ENCODE results near the gene IARS2. TPM values are rescaled to one million over a fixed set of nuclear protein-coding genes. Genes with fewer than 3 reads are reported as not detected.

Gene IARS2
- polyA plus RNA-seq, 4 donors = 12.3 to 85.7 (median 40.8) TPM

DNA sequence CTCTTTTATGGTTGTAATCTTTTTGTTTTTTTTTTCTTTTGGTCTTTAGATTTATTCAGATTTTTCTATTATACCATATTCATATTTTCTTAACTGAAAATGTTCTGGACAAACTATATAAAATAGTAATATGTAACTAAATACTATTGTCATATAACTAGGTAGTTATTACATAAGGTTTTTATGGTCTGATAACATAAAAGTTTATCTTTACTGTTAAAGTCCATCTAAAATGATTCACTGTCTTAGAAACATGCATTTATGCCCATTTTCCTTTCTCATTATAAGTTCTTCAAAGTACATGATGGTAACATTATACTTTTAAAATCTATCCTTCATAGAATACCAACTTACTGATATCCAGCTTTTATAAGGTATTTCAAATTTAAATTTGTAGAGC is 29.1 kb downstream of the IARS2 start:
- Histone ChIP-seq H3K27me3 (ENCODE audit: control insufficient read depth in 3 of 3, insufficient read depth in 3 of 3, low read length in 3 of 3) (no peaks in the 10 kb centered on the region), H3K4me3 (ENCODE audit: low read depth in 1 of 3, low read length in 3 of 3) (no peak overlapping the region), H3K27ac (ENCODE audit: low read depth in 1 of 3, low read length in 2 of 3) (peak overlapping the region in 1 of 3 donors; percentile 99), H3K9me3 (ENCODE audit: control insufficient read depth in 2 of 2, insufficient read depth in 1 of 2, low read depth in 1 of 2, low read length in 1 of 2) (no peaks in the 10 kb centered on the region), H3K36me3 (ENCODE audit: control insufficient read depth in 3 of 3, insufficient read depth in 2 of 3, low read depth in 1 of 3, low read length in 3 of 3) (peaks cover 0 to 12% (median 3%) of the 10 kb centered on the region in 3 donors), H3K4me1 (ENCODE audit: control insufficient read depth in 3 of 3, insufficient read depth in 2 of 3, low read depth in 1 of 3, low read length in 2 of 3) (peaks cover 0 to 29% (median 0%) of the 10 kb centered on the region in 3 donors)
- peak; percentile 45 to 62 for DNase-seq
- FAIRE-seq = peak; percentile 97

- Histone ChIP-seq H3K27ac (ENCODE audit: low read depth in 1 of 3, low read length in 2 of 3) (peak overlapping the region; percentile 41 to 99 (median 44)), H3K9me3 (ENCODE audit: control insufficient read depth in 2 of 2, insufficient read depth in 1 of 2, low read depth in 1 of 2, low read length in 1 of 2) (no peaks in the 10 kb centered on the region), H3K36me3 (ENCODE audit: control insufficient read depth in 3 of 3, insufficient read depth in 2 of 3, low read depth in 1 of 3, low read length in 3 of 3) (peaks cover 0 to 14% (median 5%) of the 10 kb centered on the region in 3 donors), H3K4me3 (ENCODE audit: low read depth in 1 of 3, low read length in 3 of 3) (no peak overlapping the region), H3K4me1 (ENCODE audit: control insufficient read depth in 3 of 3, insufficient read depth in 2 of 3, low read depth in 1 of 3, low read length in 2 of 3) (peaks cover 0 to 29% (median 0%) of the 10 kb centered on the region in 3 donors), H3K27me3 (ENCODE audit: control insufficient read depth in 3 of 3, insufficient read depth in 3 of 3, low read length in 3 of 3) (no peaks in the 10 kb centered on the region)
- no peak for FAIRE-seq
- DNase-seq = peak in 1 of 2 donors; percentile 43
Measured at GRCh38 chr1:220123889-220124288, 30.0 kb downstream of the IARS2 start.

- DNase-seq = peak; percentile 28 to 53
- WGBS, 3 donors = 13 to 25% (median 19%) methylated on average over 1 of the region's 1 CpG
- FAIRE-seq = no peak
- Histone ChIP-seq H3K4me3 (ENCODE audit: low read depth in 1 of 3, low read length in 3 of 3) (no peak overlapping the region), H3K4me1 (ENCODE audit: control insufficient read depth in 3 of 3, insufficient read depth in 2 of 3, low read depth in 1 of 3, low read length in 2 of 3) (peaks cover 0 to 29% (median 0%) of the 10 kb centered on the region in 3 donors), H3K9me3 (ENCODE audit: control insufficient read depth in 2 of 2, insufficient read depth in 1 of 2, low read depth in 1 of 2, low read length in 1 of 2) (no peaks in the 10 kb centered on the region), H3K27me3 (ENCODE audit: control insufficient read depth in 3 of 3, insufficient read depth in 3 of 3, low read length in 3 of 3) (no peaks in the 10 kb centered on the region), H3K27ac (ENCODE audit: low read depth in 1 of 3, low read length in 2 of 3) (peak overlapping the region in 2 of 3 donors; percentile 30 to 99), H3K36me3 (ENCODE audit: control insufficient read depth in 3 of 3, insufficient read depth in 2 of 3, low read depth in 1 of 3, low read length in 3 of 3) (peaks cover 0 to 16% (median 5%) of the 10 kb centered on the region in 3 donors)
Measured at GRCh38 chr1:220124542-220124941, 30.6 kb downstream of the IARS2 start.

DNA sequence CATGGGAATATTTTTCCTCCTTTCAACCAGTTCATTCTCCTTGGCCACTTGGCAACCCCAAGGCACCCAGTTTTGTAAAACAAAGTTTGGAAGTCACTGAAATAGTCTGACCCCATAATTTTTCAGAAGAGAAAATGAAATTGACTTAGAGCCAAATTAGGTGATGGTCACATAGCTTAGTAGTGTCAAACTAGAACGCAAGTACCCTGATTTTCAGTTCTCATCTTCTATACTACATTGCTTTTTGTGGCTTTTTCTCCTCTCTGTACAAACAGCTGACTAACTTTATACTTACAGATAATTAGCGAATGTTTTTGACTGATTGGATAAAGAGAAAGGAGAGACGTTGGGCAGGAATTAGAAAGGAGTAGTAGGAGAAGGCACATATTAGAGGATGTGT is 33.1 kb downstream of the IARS2 start:
- peaks cover 0 to 16% (median 7%) of the 10 kb centered on the region in 3 donors for H3K36me3 ChIP-seq (ENCODE audit: control insufficient read depth in 3 of 3, insufficient read depth in 2 of 3, low read depth in 1 of 3, low read length in 3 of 3)
- peaks cover 0 to 13% (median 0%) of the 10 kb centered on the region in 3 donors for H3K4me1 ChIP-seq (ENCODE audit: control insufficient read depth in 3 of 3, insufficient read depth in 2 of 3, low read depth in 1 of 3, low read length in 2 of 3)
- 90 to 93% (median 91%) methylated on average over 3 of the region's 3 CpGs for whole genome bisulfite sequencing, 3 donors
- no peaks in the 10 kb centered on the region for H3K27me3 ChIP-seq (ENCODE audit: control insufficient read depth in 3 of 3, insufficient read depth in 3 of 3, low read length in 3 of 3)
- H3K4me3 ChIP-seq (ENCODE audit: low read depth in 1 of 3, low read length in 3 of 3) = no peak overlapping the region
- FAIRE-seq (no peak), DNase-seq (no peak)
- H3K27ac ChIP-seq (ENCODE audit: low read depth in 1 of 3, low read length in 2 of 3) = no peak overlapping the region
- H3K9me3 ChIP-seq (ENCODE audit: control insufficient read depth in 2 of 2, insufficient read depth in 1 of 2, low read depth in 1 of 2, low read length in 1 of 2) = no peaks in the 10 kb centered on the region

DNA sequence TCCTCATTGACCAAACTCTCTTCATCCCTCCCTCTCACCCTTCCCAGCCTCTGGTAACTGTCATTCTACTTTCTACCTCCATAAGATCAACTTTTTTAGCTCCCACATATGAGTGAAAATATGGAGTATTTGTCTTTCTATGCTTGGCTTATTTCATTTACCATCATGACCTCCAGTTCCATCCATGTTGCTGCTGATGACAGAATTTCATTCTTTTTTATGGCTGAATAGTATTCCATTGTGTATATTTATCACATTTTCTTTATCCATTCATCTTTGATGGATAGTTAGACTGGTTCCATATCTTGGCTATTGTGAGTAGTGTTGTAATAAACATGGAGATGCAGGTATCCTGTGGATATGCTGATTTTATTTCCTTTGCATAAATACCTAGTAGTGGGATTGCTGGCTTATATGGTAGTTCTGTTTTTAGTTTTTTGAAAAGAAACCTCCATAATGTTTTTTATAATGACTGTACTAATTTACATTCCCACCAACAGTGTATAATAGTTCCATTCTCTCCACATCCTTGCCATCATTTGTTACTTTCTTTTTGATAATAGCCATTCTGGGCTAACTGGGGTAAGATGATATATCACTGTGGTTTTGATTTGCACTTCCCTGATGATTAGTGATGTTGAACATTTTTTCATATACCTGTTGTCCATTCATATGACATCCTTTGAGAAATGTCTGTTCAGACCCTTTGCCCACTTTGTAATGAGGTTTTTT is 35.7 kb downstream of the IARS2 start:
- H3K27me3 ChIP-seq (ENCODE audit: control insufficient read depth in 3 of 3, insufficient read depth in 3 of 3, low read length in 3 of 3) = no peaks in the 10 kb centered on the region
- peaks cover 0 to 7% (median 0%) of the 10 kb centered on the region in 3 donors for H3K4me1 ChIP-seq (ENCODE audit: control insufficient read depth in 3 of 3, insufficient read depth in 2 of 3, low read depth in 1 of 3, low read length in 2 of 3)
- peaks cover 0 to 25% (median 11%) of the 10 kb centered on the region in 3 donors for H3K36me3 ChIP-seq (ENCODE audit: control insufficient read depth in 3 of 3, insufficient read depth in 2 of 3, low read depth in 1 of 3, low read length in 3 of 3)
- FAIRE-seq (no peak), DNase-seq (no peak)
- H3K9me3 ChIP-seq (ENCODE audit: control insufficient read depth in 2 of 2, insufficient read depth in 1 of 2, low read depth in 1 of 2, low read length in 1 of 2) = no peaks in the 10 kb centered on the region
- H3K4me3 ChIP-seq (ENCODE audit: low read depth in 1 of 3, low read length in 3 of 3) = no peak overlapping the region
- no peak overlapping the region for H3K27ac ChIP-seq (ENCODE audit: low read depth in 1 of 3, low read length in 2 of 3)

- H3K4me1 ChIP-seq (ENCODE audit: control insufficient read depth in 3 of 3, insufficient read depth in 2 of 3, low read depth in 1 of 3, low read length in 2 of 3) = peaks cover 0 to 3% (median 0%) of the 10 kb centered on the region in 3 donors
- H3K27me3 ChIP-seq (ENCODE audit: control insufficient read depth in 3 of 3, insufficient read depth in 3 of 3, low read length in 3 of 3) = no peaks in the 10 kb centered on the region
- no peak for DNase-seq
- no peak for FAIRE-seq
- H3K4me3 ChIP-seq (ENCODE audit: low read depth in 1 of 3, low read length in 3 of 3) = no peak overlapping the region
- peaks cover 4 to 49% (median 9%) of the 10 kb centered on the region in 3 donors for H3K36me3 ChIP-seq (ENCODE audit: control insufficient read depth in 3 of 3, insufficient read depth in 2 of 3, low read depth in 1 of 3, low read length in 3 of 3)
- H3K27ac ChIP-seq (ENCODE audit: low read depth in 1 of 3, low read length in 2 of 3) = no peak overlapping the region
- no peaks in the 10 kb centered on the region for H3K9me3 ChIP-seq (ENCODE audit: control insufficient read depth in 2 of 2, insufficient read depth in 1 of 2, low read depth in 1 of 2, low read length in 1 of 2)
- 89 to 99% (median 91%) methylated on average over 2 of the region's 2 CpGs for WGBS, 3 donors
Measured at GRCh38 chr1:220135755-220136154, 41.8 kb downstream of the IARS2 start.

DNA sequence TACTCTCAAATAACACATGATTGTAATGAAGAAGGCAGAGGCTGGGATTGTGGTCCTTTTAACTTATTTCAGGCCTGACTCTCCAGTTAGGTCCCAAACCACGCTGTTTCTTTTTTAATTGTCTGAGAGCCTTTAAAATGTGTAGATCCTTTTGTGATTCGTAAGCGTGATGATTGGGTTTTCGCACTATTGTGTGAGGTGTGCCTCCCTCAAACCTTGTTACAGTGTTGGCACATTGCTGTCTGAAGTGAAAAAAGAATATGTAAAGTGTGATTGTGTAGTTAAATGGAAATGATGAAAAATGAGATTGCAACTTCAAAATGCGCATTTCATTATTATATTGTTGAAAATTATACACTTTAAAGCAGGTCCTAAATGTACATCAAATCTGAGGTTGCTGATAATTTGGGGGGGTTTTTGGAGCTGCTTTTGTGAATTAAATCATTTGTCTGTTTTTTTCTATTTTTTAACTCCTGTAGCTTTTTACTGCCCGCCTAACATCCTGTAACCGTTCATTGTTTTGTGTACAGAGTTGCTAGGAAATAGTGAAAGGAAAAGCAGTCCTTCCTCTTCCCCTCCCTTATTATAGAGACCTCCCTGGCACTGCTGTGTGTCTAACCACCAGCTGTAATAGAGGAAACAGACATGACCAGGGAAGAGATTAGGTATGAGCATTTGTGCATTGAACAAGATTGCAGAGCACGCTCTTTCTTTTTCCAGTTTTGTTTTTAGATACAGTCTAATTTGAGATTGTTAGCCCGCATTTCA is 43.3 kb downstream of the IARS2 start:
- DNase-seq = peak; percentile 46 to 61
- H3K4me3 ChIP-seq (ENCODE audit: low read depth in 1 of 3, low read length in 3 of 3) = no peak overlapping the region
- H3K9me3 ChIP-seq (ENCODE audit: control insufficient read depth in 2 of 2, insufficient read depth in 1 of 2, low read depth in 1 of 2, low read length in 1 of 2) = no peaks in the 10 kb centered on the region
- H3K27ac ChIP-seq (ENCODE audit: low read depth in 1 of 3, low read length in 2 of 3) = peak overlapping the region in 2 of 3 donors; percentile 27 to 45
- WGBS, 3 donors = 65 to 78% (median 72%) methylated on average over 9 of the region's 9 CpGs
- FAIRE-seq = no peak
- no peaks in the 10 kb centered on the region for H3K27me3 ChIP-seq (ENCODE audit: control insufficient read depth in 3 of 3, insufficient read depth in 3 of 3, low read length in 3 of 3)
- H3K36me3 ChIP-seq (ENCODE audit: control insufficient read depth in 3 of 3, insufficient read depth in 2 of 3, low read depth in 1 of 3, low read length in 3 of 3) = peaks cover 9 to 48% (median 10%) of the 10 kb centered on the region in 3 donors
- peaks cover 0 to 3% (median 0%) of the 10 kb centered on the region in 3 donors for H3K4me1 ChIP-seq (ENCODE audit: control insufficient read depth in 3 of 3, insufficient read depth in 2 of 3, low read depth in 1 of 3, low read length in 2 of 3)

- no peak for FAIRE-seq
Measured at GRCh38 chr1:220139966-220140365, 46.0 kb downstream of the IARS2 start.

More at GRCh38 chr1:220139966-220140365, 46.0 kb downstream of the IARS2 start:
- Histone ChIP-seq H3K9me3 (ENCODE audit: control insufficient read depth in 2 of 2, insufficient read depth in 1 of 2, low read depth in 1 of 2, low read length in 1 of 2) (no peaks in the 10 kb centered on the region), H3K27me3 (ENCODE audit: control insufficient read depth in 3 of 3, insufficient read depth in 3 of 3, low read length in 3 of 3) (no peaks in the 10 kb centered on the region), H3K36me3 (ENCODE audit: control insufficient read depth in 3 of 3, insufficient read depth in 2 of 3, low read depth in 1 of 3, low read length in 3 of 3) (peaks cover 6 to 37% (median 9%) of the 10 kb centered on the region in 3 donors), H3K4me3 (ENCODE audit: low read depth in 1 of 3, low read length in 3 of 3) (no peak overlapping the region), H3K4me1 (ENCODE audit: control insufficient read depth in 3 of 3, insufficient read depth in 2 of 3, low read depth in 1 of 3, low read length in 2 of 3) (peaks cover 0 to 3% (median 0%) of the 10 kb centered on the region in 3 donors), H3K27ac (ENCODE audit: low read depth in 1 of 3, low read length in 2 of 3) (no peak overlapping the region)
- WGBS, 3 donors = 78 to 95% (median 92%) methylated on average over 6 of the region's 6 CpGs
- no peak for DNase-seq
